Measurements from ENCODE around the gene ERF.

The ERF gene

DNA sequence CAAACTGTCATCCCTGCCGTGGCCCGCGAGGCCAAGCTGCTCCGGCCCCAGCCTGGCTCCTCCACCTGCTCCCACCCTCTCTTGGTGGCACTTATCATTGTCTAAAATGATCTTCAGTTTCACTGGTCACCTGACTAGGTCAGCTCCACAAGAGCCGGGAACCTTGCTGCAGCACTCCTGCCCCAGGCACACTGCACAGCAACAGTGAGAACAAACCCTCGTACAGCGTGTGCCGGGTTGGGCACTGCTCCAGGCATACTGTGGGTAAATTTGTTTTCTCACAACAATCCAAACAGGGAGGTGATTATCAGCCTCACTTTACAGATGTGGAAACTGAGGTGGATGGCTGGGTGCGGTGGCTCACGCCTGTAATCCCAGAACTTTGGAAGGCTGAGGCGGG lies 46.3 kb downstream of the ERF start:
- ATAC-seq, result no peak

DNA sequence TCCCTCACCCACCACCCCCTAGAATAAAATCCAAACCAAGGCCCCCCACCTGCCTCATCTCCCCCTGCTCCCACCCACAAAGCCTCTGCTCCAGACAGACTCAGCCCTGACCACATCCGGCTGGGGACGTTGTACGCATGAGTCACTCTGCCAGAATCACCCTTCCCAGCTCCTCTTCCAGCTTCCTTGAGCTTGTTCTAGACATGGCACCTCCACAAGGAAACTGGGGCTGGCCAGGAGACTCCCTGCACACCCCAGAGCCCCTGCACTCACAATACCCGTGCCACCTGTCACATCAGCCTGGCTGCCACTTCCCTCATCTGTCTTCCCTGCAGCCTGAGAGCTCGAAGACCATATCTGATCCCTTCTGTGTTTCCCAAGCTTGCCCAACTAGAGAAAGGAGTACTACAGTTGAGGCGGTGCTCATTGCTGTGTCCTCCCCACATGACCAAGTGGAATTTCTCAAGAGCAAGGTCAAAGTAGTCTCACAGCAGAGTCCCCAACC lies 47.1 kb downstream of the ERF start:
- peak in 1 of 2 donors; percentile 43 for ATAC-seq

DNA sequence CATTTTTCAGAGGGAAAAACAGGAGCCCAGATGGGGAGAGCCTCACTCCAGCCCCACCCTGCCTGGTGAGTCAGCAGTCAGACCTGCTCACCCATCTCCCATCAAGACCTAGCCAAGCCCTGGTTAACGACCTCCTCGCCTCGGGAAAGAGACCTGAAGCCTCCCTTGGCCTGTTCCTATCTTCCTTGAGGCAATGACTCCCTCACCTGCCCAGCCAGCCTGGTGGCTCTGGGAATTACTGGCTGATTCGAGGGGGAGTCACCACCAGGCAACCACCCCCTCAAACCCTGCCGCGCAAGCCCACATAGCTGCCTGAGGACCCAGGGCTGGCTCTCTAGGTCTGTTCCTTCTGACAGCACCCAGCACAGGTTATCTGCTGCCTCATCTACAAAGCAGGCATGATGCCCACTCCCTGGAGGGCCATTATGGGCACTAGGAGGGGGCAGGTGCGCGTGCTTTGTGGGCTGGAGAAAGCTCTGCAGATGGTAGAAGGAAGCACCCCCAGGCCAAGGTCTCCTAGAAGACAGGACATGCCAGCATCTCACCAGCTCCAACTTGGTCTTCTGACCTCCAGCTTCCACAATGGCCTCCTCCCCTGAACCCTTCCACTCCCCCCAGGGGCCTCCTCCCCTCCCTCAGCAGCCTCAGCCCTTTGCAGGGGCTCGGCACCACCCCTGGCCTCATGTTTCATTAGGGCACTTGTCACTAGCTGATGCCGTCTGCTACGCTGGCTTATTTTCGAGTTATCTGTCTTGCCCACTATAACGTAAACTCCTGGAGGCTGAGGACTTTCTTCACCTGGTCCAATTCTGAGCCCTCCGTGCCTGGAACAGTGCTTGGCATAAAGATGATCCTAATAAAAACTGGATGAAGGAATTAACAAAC lies 47.8 kb downstream of the ERF start:
- no peak for ATAC-seq

DNA sequence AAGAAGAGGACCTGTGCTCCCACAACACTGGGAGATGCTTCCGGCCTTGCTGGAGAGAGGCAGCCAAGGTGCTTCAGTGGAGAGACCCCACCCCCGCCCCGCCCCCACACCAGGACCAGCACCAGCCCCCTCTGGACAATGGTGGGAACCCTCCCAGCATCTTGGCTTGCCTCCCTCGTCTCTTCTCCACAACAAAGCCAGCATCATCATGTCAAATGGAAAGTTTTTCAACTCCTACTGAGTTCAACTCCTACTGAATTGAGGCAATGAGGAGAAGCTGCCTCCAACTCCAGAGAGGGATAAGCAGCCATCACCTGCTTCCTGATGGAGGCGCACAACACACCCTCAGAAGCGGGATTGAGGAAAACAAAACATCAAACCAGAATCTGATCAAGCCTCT lies 50.3 kb downstream of the ERF start:
- ATAC-seq, result no peak

DNA sequence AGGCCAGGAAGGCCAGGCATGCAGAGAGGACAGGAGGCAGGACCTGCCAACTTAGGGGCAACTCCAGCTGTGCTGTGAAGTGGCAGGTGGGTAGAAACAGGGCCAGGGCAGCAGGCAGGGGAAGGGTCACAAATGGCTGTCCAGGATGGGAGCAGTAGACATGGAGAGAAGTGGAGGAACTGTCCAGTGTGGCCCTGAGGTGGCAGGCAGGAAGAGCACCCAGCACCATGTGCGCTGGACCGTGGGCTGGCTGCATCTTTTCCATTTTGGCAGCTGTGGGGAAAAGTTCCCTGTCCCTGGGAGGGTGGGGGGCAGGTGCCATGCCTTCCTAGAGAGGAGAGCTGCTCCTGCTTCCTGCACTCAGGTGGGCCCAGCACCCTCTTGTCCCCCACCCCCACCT lies 51.2 kb downstream of the ERF start:
- no peak for ATAC-seq

GRCh38 chr19:42202290-42202880 lies 52.5 kb downstream of the ERF start:
- no peak for ATAC-seq

DNA sequence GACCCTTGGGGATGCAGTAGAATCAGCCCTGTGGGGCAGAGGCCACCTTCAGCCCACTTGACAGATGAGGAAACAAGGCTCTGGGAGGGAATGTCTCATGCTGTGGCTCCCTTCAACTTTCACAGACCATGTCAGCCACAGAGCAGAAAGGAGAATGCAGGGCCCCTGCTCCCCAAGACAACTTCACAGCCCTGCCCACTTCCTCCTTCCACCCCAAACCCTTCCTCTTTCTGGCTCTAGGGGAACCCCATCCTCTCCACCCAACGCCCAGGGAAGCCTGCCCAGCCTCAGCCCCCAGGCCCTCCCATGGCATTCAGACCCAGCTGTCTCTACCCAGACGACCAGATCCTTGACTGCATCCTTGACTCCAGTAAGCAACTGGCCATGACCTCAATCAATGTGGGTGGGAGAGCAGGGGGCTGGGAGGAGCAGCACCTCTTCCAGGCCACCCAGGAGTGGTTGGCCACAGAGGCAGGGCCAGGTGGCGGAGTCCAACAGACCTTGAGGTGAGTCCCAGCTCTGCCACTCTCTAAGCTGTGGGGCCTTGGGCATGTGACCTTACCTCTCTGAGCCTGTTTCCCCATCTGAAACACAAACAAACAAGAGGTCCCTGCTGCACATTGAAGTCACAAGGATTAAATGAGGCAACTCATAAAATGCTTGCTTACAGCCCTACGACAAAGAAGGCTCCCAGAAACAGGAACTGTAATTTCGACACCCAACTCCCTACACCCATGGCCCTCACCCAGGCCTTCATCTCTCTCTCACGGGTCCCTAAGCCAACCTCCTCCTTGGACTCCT lies 53.2 kb downstream of the ERF start:
- peak; percentile 44 to 53 for ATAC-seq

GRCh38 chr19:42200116-42200715 lies 54.7 kb downstream of the ERF start:
- ATAC-seq, result no peak

DNA sequence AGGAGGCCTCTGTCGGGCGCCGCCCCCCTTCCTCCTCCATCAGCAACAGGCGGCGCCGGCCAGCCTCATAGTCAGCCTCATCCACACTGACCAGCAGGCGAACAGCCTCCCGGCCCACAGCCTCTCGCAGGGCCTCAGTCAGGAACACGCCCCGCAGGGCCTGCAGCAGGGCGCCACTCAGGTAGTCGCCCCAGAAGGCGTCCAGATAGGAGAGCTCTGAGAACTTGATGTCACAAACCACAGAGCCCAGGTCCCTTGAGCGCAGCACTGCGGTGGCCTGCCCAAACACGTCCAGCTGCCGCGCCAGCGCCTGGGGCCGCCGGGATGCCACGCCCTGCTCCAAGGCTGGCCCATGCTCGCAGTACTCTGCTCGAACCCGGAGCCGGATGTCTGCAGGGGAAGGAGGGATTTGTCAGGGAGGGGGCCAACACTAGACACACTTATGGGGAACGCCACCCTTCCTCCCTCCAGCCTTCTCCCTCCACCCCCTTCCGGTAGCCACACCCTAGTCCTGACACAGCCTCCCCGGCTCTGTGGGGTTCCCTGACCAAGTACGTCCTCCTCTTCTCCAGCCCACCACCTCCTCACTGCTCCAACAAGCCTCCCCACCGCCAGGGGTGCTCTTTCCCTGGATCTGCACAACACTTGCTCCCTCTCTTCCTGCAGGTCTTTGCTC lies 55.4 kb downstream of the ERF start:
- peak; percentile 49 to 53 for ATAC-seq

DNA sequence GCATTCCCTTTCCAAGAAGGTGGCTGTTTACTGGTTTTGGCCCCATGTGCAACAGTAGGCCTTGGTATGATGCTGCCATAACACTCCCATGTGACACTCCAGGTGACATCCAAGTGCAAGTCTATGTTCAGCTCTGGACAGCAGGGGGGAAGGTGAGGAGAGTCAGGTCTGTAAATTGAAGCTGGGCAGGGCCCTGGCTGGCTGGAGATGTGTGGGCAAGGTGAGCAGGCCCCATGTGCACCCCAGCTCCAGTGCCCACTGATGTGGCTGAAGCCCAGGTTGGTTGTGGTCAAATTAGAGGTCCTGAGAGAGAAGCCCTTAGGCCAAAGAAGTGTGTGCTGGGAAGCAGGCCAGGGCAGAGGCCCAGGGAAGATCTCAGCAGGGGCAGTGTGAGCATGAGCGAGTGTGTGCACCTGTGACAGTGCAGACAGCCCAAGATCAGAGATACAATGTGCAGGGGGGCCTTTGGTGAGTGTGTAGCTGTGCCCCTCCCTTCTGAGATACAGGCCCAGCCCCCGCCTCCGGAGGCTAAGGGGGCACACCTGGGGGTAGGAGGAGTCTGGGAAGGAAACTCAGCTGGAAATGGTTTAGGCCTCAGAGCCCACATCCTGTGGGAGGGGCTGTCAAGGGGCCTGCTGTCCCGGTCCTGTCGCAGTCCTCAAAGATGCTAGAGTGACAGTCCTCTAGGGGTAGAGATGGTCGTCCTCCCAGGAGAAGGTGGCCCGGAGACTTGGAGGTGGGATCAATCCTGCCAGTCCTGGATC lies 56.1 kb downstream of the ERF start:
- peak; percentile 65 to 67 for ATAC-seq
